GM21825 (cell line): ENCODE results near the gene ANO9.
"Not testable (repeated sequence)": the region's sequence is repeated elsewhere in the genome, so short reads cannot be mapped to it uniquely, and the experiment has no call there.

Source experiments
- ATAC-seq: cut with Tn5 transposase; IDR thresholded peaks from one replicate; pipeline ENCODE4 v1.9.1; 2021; ENCODE audit warnings: mild to moderate bottlenecking, moderate library complexity; ENCODE audit not compliant: unreplicated experiment

Gene ANO9

DNA sequence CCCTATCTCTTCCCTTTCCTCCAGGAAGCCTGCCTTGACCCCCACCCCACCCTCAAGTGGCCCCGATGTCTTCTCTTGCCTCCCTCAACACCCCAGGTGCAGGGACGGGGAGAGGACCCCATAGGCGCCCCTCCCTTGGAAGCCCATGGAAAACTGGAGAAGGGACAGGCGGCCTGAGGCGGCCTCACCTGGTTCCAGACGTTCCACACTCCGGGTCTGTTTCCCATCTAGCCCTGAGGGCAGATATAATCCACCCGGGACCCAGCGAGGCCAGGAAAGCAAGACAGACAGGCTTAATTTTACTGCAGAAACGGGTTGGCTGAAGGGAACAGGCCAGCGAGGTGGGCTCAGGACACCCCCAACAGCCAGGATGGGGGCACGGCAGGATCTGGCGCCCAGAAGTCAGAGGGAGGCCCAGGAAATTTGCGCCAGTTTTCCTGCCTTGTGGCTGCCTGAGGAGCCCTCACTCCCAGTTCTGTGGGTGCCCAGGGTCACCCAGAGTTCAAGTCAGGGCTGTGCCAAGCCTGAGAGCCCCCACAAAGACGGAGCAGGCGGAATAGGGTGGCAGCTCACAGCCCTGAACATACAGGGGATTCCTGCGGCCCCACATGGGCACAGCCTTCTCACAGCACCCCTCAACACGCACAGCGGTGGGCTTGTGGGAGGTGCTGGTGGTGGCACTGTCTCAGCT lies 24.0 kb downstream of the ANO9 start:
- no peak for ATAC-seq

DNA sequence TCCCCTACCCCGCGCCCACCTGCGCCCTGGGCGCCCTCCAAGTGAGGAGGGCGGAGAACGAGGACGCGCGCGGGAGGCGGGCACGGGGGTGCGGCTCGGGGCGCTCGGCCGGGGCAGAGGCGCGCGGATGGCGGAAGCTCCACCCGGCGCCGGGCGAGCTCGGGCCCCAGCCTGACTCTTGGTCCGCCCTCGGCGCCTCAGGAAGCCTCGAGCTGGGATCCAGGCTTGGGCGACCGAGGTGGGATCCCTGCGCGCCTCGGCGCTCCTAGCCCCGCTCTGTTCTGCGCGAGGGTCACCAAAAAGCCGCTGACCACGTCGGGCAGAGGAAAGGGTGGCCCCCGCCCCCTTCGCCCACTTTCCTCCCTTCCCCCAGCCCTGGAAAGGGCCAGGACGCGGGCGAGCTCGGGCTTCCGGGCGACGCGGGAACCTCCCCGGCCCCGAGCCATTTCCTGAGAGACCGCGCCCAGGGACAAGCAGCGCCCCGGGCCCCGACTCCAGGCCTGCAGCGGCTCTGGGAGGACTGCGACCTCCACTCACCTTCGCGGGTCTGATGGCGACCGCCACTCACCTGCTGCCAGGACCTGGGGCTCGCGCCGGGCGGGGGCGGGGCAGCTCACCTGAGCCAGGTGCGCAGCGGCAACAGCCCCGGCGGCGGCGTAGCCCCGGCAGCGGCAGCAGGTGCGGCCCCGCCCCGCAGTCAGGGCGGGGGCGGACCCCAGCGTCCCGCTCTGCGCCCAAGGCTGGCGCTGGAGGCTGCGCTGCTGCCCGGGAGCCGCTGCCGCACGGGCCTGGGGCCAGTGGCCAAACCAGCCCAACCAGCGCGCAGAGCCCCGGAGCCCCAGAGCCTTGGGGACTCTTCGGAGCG lies 24.8 kb downstream of the ANO9 start:
- ATAC-seq, result no peak

DNA sequence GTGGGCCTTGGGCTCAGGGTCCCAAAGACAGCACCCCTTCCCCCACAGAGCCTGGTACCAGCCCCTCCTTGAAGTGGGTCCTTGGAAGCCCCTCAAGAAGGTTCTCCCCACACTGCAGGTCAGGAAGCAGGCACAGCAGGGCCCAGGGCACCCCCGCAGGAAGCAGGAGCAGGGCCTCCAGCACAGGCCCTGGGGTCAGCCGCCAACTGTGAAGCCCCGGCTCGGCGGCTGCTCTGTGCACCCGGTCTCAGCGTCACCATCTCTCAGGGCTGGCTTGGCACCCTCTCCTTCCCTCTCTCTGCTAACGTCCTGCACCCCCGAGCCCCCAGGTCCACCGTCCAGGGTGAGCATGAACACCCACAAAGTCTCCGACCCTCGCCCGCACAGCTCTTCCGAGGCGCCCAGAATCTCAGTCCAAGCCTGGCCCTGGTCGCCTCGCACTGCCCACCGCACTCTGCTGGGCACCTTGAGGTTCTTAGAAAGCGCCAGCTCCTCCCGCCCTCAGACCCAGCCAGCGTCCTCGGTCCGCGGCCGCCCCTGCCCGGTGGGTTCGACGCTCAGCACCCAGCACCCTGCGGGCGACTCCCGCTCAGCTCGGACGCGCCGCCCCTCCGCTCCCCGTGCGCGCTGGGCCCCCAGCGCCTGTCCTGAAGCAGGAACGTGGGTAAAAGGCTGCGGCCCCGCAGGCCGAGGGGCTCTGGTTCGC lies 25.6 kb downstream of the ANO9 start:
- ATAC-seq, result no peak

DNA sequence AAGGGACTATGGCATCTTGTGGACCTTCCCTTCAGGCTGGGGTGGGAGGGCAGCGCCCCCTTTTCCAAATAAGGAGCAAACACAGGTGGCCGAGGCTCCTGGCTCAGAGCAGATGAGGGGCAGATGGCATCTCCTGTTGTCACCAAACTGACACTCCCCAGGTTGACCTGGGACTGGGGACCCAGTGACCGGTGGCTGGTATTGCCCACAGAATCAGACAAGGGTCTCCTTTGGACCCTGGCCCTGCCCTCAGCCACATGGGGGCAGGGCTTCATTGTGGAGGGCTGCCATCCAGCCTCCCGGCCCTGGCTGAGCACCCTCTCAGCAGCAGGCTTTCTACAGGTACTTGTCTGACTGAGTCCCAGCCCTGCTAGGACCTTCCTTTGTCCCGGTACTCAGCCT lies 26.2 kb downstream of the ANO9 start:
- no peak for ATAC-seq

DNA sequence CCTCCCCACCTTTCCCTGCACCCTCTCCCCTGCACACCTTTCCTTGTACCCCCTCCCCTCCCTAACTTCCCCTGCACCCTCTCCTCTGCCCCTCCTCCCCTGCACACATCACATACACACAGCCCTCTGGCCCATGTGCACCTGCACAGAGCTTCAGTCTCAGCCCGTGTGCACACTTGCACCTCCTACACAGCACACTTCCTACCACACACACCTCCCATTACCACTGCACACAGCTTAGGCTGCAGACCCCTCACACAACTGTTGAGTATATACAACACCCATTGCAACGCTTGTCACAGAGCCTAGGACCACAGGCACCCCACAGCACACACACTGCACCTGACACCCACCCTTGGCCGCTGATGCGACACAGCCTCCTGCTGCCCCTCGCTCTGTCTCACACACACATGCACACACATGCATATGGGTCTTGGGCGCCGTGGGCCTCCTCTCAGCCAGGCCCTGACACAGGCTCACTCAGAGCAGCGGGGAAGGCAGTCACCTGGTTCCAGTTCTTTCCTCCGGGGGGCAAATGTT lies 27.4 kb downstream of the ANO9 start:
- ATAC-seq, result no peak

DNA sequence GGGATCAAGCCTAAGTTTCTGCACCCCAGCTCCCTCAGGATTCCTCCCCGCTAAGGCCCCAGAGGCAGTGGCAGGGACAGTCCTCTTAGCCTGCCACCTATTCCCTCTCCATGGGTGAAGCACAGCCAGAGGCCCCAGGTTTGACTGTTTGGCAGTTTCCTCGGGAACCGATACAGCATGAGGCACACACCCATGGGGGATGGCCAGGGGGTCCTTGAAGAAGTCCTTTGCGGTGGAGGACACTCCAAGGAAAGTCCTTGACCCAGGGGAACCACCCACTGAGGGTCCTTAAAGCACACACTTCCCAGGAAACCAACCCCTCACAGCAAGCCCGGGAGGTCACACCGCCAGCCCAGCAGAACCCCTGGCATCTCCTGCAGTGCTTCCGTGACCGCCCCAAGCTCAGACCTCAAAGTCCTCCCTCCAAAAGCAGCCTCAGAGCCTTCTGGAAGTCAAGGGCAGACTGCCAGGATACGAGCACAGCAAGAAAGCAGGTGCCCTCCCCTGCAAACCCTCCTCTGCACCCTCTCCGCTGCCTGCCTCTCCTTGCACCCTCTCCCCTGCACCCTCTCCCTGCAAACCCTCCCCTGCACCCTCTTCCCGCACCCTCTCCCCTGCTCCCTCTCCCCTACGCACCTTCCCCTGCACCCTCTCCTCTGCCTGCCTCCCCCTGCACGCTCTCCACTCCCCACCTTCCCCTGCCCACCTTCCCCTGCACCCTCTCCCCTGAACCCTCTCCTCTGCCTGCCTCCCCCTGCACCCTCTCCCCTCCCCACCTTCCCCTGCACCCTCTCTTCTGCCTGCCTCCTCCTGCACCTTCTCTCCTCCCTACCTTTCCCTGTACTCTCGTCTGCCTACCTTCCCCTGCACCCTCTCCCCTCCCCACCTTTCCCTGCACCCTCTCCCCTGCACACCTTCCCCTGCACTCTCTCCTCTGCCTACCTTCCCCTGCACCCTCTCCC lies 28.4 kb downstream of the ANO9 start:
- ATAC-seq, result no peak

DNA sequence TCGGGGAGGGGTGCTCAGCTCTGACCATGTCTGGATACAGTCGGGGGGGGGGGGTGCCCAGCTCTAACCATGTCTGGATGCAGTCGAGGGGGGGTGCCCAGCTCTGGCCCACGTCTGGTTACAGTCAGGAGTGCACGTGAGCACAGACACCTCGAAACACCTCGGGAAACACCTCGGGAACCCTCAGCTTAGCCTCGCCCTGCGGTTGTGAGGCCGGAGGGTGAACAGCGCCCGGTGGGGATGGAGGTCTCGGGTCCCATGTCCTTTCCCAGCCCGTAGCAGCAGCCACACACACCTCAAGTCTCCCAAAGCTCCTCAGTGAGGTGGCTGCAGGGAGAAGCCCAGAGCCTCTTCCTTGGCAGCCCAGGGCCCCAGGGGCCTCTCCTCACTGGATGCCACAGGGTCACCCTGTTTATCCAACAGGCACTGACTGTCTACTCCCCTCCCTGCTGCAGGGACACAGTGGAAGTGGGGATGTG lies 29.1 kb downstream of the ANO9 start:
- no peak for ATAC-seq

DNA sequence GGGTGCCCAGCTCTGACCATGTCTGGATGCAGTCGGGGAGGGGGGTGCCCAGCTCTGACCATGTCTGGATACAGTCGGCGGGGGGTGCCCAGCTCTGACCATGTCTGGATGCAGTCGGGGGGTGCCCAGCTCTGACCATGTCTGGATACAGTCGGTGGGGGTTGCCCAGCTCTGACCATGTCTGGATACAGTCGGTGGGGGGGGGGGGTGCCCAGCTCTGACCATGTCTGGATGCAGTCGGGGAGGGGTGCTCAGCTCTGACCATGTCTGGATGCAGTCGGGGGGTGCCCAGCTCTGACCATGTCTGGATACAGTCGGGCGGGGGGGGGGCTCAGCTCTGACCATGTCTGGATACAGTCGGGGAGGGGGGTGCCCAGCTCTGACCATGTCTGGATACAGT lies 30.3 kb downstream of the ANO9 start:
- ATAC-seq, result not testable (repeated sequence)

DNA sequence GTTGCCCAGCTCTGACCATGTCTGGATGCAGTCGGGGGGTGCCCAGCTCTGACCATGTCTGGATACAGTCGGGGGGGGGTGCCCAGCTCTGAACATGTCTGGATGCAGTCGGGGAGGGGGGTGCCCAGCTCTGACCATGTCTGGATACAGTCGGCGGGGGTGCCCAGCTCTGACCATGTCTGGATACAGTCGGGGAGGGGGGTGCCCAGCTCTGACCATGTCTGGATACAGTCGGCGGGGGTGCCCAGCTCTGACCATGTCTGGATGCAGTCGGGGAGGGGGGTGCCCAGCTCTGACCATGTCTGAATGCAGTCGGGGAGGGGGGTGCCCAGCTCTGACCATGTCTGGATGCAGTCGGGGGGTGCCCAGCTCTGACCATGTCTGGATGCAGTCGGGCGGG lies 31.1 kb downstream of the ANO9 start:
- not testable (repeated sequence) for ATAC-seq

DNA sequence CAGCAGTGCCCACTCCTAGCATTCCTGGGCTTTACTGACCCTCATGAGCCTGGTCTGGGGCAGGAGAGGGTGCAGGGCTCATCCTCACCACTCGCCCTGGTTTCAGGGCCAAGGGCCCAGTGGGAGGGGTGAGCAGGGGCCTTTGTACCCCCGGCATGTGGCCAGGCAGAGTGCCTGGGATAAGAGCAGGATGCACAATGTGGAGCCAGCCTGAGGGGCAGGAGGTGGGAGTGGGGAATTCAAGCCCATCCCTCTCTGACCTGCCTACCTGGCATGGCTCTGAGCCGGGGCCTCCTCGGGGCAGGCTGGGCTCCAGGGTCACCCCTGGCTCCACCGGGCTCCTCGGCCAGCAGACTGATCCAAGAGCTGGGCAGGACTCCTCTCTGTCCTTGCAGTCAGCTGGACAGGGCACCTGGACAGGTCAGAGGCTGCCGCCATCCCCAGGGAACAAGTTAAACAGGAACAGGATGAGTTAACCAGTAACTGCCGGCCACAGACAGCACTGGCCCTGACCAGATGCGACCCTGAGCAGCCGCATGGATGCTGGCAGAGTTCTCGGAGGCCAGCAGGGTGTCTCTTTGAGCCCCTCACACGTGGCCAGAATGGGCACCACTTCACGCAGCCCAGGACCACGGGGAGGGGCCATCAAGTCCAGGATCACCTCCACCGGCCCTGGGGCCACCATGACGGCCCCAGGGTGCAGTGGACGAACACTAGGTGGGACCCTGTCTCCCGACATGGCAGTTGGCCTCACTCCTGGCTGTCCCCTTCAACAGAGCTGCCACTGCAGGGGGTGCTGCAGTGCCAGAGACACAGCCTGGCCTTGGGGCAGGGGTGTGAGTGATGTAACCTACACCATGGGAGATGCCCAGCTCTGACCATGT lies 32.0 kb downstream of the ANO9 start:
- no peak for ATAC-seq

DNA sequence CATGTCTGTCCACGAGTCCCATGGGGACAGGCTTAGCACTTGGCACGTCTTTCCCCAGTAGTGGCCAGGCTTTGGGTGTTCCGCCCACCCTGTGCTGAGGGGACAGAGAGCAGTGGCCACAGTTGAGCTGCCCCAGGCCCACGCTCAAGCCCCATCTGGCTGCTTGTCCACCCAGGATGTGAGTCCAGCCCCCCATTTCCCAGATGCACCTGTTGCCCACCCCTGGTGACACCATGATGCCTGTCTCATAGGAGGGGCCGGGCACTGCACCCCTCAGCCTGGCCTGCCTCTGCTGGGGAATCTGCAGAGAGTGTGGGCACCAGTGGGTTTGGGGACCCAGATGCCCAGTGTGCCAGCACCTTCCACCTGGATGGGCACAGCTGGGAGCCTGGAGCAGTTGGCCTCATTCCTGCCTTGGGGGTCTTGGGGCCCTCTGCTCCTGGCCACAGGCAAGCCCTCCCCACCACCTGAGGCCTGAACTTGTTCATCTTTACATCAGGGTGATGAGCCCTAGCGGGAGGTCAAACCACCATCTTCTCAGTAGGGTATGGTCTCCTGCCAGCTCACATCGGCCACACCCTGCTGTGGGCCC lies 32.7 kb downstream of the ANO9 start:
- ATAC-seq, result no peak

DNA sequence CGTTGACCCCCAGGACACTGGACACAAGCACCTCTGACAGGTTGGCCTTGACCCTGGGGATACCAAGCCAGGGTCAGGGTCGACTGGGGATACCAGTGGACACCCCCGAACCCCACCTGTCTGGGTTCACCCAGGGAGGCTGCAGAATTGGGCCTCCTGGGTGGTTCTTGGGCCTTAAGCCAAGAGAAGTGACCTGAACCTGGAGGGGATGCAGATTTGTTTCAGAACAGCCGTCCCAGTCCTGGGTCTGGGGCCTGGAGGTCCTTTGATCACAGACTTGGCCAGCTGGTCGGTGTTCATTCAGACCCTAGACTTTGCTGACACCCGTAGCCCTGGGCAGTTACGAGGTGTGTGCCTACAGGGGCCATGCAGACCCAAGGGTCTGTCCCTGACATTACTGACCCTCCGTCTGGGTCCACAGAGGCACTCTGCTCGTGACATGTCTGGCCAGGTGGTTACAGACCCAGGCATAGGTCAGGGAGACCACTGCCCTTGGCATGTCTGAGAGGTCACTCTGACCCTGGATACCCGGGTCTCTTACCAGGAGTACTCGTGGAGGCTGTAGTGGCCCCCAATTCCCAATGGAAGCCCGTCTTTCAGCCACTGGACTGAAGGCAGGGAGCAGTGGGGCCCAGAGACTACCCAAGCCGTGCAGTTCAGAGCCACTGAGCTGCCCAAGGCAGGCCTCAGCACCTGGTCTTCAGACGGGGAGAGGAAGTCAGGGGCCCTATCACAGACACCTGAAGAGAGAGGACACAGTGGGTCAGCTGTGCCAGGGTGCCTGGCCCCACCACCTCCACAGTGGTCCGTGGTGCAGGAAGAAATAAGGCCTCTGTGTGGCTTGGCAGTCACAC lies 33.4 kb downstream of the ANO9 start:
- ATAC-seq, result no peak

DNA sequence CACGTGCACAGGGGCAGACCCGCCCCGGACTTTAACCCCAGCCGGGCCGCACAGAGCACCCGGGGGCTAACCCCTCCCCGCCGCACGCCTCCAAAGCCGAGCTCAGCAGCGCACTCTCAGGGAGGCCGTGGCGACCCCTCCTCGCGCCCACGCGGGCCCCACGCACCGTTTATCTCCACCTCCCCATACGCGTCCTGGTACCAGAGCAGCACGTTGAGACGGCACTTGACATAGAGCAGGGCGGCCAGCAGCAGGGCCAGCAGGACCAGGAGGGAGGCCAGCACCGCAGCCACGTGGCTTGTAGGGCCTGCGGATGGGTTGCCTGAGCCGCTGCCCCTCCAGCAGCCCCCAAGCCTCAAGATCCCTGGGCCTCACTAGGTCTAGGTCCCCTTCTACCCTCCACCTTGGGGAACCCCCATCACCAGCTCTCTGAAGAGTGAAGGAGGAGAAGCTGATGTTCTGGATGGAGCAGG lies 34.1 kb downstream of the ANO9 start:
- no peak for ATAC-seq

DNA sequence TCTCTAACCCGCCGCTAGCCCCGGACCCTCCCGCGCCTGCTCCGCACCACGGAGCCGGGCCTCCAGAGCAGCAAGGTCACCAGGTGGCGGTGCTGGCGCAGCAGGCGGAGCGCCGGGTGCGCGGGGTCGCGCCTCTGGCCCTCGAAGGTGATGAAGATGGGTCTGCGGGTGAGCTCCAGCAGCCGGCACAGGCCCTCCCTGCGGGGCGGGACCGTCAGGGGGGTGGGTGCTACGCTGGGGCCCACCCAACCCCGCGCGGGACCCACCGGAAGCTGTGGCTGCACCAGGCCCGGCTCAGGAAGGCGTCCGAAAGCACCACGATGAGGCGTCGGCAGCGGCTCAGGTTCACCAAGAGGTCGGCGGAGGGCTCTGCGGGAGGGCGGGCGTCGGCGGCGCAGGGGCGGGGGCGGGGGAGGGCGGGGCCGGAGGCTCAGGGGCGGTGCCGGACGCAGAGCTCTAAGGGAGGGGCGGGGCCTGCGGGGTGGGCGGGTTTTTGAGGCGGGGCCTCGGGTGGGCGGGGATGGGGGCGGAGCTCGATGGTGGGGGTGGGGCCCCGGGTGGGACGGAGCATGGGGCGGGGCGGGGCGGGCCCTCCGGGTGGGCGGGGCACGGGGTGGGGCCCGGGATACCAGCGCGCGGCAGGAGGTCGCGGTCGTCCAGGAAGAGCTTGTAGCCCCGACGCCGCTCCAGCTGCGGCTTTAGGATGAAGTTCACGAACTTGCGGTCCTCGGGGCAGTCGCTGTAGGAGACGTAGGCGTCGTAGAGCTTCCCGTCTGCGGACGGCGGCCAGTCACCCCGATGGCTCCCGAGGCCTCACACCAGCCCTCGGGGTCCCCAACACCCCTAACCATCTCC lies 34.8 kb downstream of the ANO9 start:
- ATAC-seq, result peak; percentile 61

DNA sequence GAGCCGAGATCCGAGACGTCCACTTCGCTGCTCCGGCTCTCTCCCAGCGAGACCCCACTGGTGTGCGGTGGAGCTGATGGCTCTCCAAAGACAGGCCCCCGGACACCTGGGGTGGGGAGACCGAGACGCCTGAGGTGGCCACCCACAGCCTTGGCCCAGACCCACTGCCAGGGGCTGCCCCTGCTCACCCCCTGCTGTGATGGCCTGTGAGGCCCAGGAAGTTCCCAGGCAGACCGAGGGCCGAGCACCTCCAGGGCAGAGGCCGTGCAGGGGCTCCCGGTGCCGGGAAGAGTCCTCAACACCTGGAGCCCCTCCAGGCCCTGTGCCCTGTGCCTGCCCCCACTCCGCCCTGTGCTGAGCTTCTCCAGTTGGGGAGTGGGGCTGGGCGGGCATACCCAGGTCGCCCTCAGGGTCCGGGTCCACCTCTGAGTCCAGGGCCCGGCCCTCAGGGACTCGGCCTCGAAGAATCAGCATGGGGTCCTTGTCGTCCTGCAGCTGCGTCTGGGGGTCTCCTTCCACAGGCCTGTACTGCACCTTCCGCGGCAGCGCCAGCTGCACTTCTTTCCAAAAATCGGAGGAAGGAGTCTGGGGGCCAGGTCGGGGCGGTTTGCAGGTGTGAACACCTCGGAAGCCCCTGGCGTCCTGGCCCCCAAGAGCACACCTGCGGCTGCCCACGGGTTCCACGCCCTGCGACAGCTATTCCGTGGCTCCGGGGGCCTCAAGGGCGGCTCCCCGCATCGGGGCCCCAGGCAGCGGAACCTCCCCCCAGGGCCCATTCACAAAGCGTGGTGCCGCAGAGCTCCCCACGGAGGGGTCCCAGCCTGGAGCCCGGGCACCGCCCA lies 35.6 kb downstream of the ANO9 start:
- no peak for ATAC-seq
